Thyroid gland (tissue), 4 donors: ENCODE results near the gene NAT8L.

ENCODE experiments used
- CTCF ChIP-seq, 6 experiments: fragments of 200-600 bp in 3 of 6; fragments of 450-650 bp in 3 of 6; sonication (generic) in 3 of 6; IDR thresholded peaks; one replicate each; pipeline ENCODE4 v1.5.1; 2016 to 2019; ENCODE audit warnings: antibody characterized with exemption in 6 of 6, mild to moderate bottlenecking in 2 of 6, inconsistent platforms in 1 of 6, moderate library complexity in 1 of 6
- POLR2A ChIP-seq, 2 donors: fragments of 450-650 bp; IDR thresholded peaks; one replicate each; pipeline ENCODE4 v1.6.1; 2017; ENCODE audit warnings: antibody characterized with exemption in 2 of 2, mild to moderate bottlenecking in 2 of 2, moderate library complexity in 1 of 2

GRCh38 chr4:2090642-2091041, 31.5 kb downstream of the NAT8L start:
- TF ChIP-seq CTCF (IDR thresholded peaks at IDR 0.05) (no peak), POLR2A (IDR thresholded peaks at IDR 0.05) (no peak)
